ENCODE results near the gene ARHGAP26. TPM values are rescaled to one million over a fixed set of nuclear protein-coding genes. Genes with fewer than 3 reads are reported as not detected.
A peak's percentile ranks its signal among the peaks of the same experiment; 100 is the strongest.

ARHGAP26 gene
- total and polyA plus RNA-seq, 2 experiments from 2014 or later = 9.5 to 16.8 TPM

GRCh38 chr5:143161885-143162540, 391.8 kb downstream of the ARHGAP26 start:
- no peak overlapping the region for H3K27ac ChIP-seq (ENCODE audit: low read depth)
- H3K4me2 ChIP-seq = no peak overlapping the region
- no peaks in the 10 kb centered on the region for H3K4me1 Mint-ChIP-seq
- H4K20me1 ChIP-seq (replicated peaks; ENCODE audit: insufficient read depth) = no peaks in the 10 kb centered on the region
- no peaks in the 10 kb centered on the region for H3K9me2 ChIP-seq (ENCODE audit: insufficient read depth)
- H3K79me2 ChIP-seq (replicated peaks; ENCODE audit: insufficient read depth) = no peaks in the 10 kb centered on the region
- no peaks in the 10 kb centered on the region for H3K36me3 ChIP-seq (ENCODE audit: insufficient read depth)
- H3K36me3 Mint-ChIP-seq (ENCODE audit: low read depth) = no peaks in the 10 kb centered on the region
- no peak for TF ChIP-seq STAT1 (IDR thresholded peaks at IDR 0.05; ENCODE audit: unreplicated experiment)
- no peak for TF ChIP-seq ZNF462 (CRISPR knock-in tag; IDR thresholded peaks at IDR 0.05)
- no peak for TF ChIP-seq ZNF114 (CRISPR knock-in tag; IDR thresholded peaks at IDR 0.05)
- TF ChIP-seq EZH2phosphoT487 (IDR thresholded peaks at IDR 0.05; ENCODE audit: unreplicated experiment) = no peak
- no peak for TF ChIP-seq ETS1 (IDR thresholded peaks at IDR 0.05)
- TF ChIP-seq ZNF331 (CRISPR knock-in tag; IDR thresholded peaks at IDR 0.05; ENCODE audit: low read depth) = no peak
- TF ChIP-seq NANOG (IDR thresholded peaks at IDR 0.05; ENCODE audit: borderline replicate concordance) = no peak
- TF ChIP-seq CREB1 (CRISPR knock-in tag; IDR thresholded peaks at IDR 0.05; ENCODE audit: low read depth) = no peak
- TF ChIP-seq CTCF (conservative IDR thresholded peaks at IDR 0.05; ENCODE audit: low read depth in 2 of 2) = no peak
- TF ChIP-seq POLR2AphosphoS5 (IDR thresholded peaks at IDR 0.05; ENCODE audit: low read depth) = no peak
- no peak for TF ChIP-seq JUNB (IDR thresholded peaks at IDR 0.05; ENCODE audit: unreplicated experiment)
- TF ChIP-seq EZH2 (IDR thresholded peaks at IDR 0.05; ENCODE audit: low read depth, unreplicated experiment) = no peak
- TF ChIP-seq REST (IDR thresholded peaks at IDR 0.05; ENCODE audit: unreplicated experiment) = no peak
- no peak for DNase-seq (ENCODE audit: low spot score)
- no peak for ATAC-seq
- peaks cover 2% of the 10 kb centered on the region for H3K27me3 Mint-ChIP-seq (ENCODE audit: insufficient read depth, low read depth, poor library complexity)
- no peaks in the 10 kb centered on the region for H3K9me3 Mint-ChIP-seq
- H2AFZ ChIP-seq = no peak overlapping the region
- H3K27ac Mint-ChIP-seq = peak overlapping the region; percentile 18; the same call in 1 of the 2 replicates
- no peaks in the 10 kb centered on the region for H3K27me3 ChIP-seq (ENCODE audit: insufficient read depth)
- no peak overlapping the region for H3K4me3 Mint-ChIP-seq
- H3K4me1 ChIP-seq (ENCODE audit: insufficient read depth) = no peaks in the 10 kb centered on the region
- no peaks in the 10 kb centered on the region for H3F3A ChIP-seq (replicated peaks; ENCODE audit: low read depth)
- H3K4me3 ChIP-seq = no peak overlapping the region

Measured in GM23338 (cell line).